Measurements from ENCODE around the gene FAM234A.

DNA sequence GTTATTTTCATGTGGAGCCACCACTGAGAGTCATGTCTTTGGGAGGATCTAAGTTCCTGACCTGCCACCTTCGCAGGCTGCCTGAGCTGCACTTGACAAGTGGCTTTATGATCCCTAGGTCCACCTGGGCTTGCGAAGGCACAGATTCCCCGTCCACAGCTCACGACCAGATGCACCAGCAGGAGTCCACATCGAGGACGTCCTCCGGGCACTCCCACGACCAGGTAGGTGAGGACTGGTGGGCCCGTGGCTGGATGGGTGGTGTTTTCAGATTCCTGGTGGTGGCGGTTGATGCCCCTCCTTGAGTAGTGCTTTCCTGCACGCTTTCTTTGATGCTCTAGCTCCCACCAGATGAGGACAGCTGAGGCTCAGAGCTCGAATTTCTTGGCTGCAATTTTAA, 14.8 kb downstream of the FAM234A start:
- TF ChIP-seq POLR2A (IDR thresholded peaks at IDR 0.05; ENCODE audit: low read depth, low read length) (no peak), POLR2AphosphoS5 (IDR thresholded peaks at IDR 0.05; ENCODE audit: low read depth, low read length) (no peak), TAF1 (IDR thresholded peaks at IDR 0.05; ENCODE audit: borderline replicate concordance, low read depth, low read length) (no peak)
